Tibial nerve (tissue), 4 donors: ENCODE measurements around the gene PIK3C2B.

Source experiments
- EP300 ChIP-seq, 2 donors: sonication (generic); formaldehyde crosslinking; IDR thresholded peaks; one replicate each; pipeline ENCODE4 v1.6.1; 2017; ENCODE audit warnings: antibody characterized with exemption in 2 of 2, mild to moderate bottlenecking in 1 of 2
- POLR2A ChIP-seq, 2 donors: fragments of 450-650 bp; IDR thresholded peaks; one replicate each; pipeline ENCODE4 v1.6.1; 2017; ENCODE audit warnings: antibody characterized with exemption in 2 of 2, mild to moderate bottlenecking in 2 of 2, moderate library complexity in 2 of 2
- TF ChIP-seq, protein P1 (sequence below), 5 experiments: fragments of 200-600 bp in 3 of 5; fragments of 450-650 bp in 2 of 5; sonication (generic) in 3 of 5; IDR thresholded peaks; one replicate each; pipeline ENCODE4 v1.5.1; 2016 to 2019; ENCODE audit warnings: antibody characterized with exemption in 5 of 5, mild to moderate bottlenecking in 3 of 5, moderate library complexity in 2 of 5

DNA sequence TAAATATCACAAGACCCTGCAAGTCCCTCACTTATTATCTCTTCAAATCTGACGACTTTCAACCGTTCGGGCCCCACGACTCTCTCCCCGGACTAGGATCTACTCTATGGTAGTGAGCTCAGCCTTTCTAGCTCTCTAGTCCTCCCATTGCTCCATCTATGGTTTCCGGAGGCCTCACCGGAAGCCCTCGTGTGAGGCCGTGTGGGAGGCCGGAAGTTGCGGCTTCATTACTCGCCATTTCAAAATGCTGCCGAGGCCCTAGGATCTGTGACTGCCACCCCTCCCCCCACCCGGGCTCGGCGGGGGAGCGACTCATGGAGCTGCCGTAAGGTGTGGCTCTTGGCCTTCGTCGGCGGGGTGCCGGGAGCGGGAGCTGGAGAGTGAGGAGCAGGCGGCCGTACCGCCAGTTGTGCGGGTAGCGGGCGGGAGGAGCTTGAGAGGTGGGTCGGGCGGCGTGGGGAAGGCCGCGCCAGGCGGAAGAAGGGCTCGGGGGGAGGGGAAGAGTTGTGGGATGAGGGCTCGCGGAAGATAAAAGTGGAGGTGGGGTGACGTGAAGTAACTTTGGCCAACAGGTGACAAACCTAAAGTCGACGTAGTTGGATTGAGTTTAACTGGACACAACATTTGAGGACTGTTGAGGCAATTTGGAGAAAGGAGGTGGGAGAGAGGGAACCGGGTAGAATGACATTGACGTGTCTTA lies 21.7 kb upstream of the PIK3C2B start, which contains the start of gene MDM4:
- TF ChIP-seq, protein P1, sequence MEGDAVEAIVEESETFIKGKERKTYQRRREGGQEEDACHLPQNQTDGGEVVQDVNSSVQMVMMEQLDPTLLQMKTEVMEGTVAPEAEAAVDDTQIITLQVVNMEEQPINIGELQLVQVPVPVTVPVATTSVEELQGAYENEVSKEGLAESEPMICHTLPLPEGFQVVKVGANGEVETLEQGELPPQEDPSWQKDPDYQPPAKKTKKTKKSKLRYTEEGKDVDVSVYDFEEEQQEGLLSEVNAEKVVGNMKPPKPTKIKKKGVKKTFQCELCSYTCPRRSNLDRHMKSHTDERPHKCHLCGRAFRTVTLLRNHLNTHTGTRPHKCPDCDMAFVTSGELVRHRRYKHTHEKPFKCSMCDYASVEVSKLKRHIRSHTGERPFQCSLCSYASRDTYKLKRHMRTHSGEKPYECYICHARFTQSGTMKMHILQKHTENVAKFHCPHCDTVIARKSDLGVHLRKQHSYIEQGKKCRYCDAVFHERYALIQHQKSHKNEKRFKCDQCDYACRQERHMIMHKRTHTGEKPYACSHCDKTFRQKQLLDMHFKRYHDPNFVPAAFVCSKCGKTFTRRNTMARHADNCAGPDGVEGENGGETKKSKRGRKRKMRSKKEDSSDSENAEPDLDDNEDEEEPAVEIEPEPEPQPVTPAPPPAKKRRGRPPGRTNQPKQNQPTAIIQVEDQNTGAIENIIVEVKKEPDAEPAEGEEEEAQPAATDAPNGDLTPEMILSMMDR (IDR thresholded peaks at IDR 0.05): peak in 1 of 5 experiments; percentile 23
- TF ChIP-seq POLR2A (IDR thresholded peaks at IDR 0.05) (peak; percentile 60 to 62), EP300 (IDR thresholded peaks at IDR 0.05) (peak; percentile 56 to 95)
